Mucosa of descending colon (tissue), 3 donors: ENCODE measurements around the gene ARHGAP26. TPM values are rescaled to one million over a fixed set of nuclear protein-coding genes. Genes with fewer than 3 reads are reported as not detected.

Source experiments
- ATAC-seq: fragments of 200-7000 bp; cut with Tn5 transposase; one replicate; pipeline ENCODE4 v1.9.1; 2020; ENCODE audit warnings: mild to moderate bottlenecking, moderate library complexity
- DNase-seq, 3 donors: peaks; one replicate each; pipeline ENCODE4 v3.0.0-alpha.2; 2020
- H3K36me3 ChIP-seq: fragments of 200-600 bp; one replicate; pipeline ENCODE4 v1.8.0; 2021; ENCODE audit warnings: low read depth, mild to moderate bottlenecking
- H3K4me1 ChIP-seq: fragments of 200-600 bp; one replicate; pipeline ENCODE4 v1.8.0; 2021; ENCODE audit warnings: low read depth, mild to moderate bottlenecking
- H3K4me3 ChIP-seq: fragments of 200-600 bp; one replicate; pipeline ENCODE4 v1.8.0; 2021; ENCODE audit warnings: mild to moderate bottlenecking
- H3K9me3 ChIP-seq: fragments of 200-600 bp; one replicate; pipeline ENCODE4 v1.8.0; 2021; ENCODE audit warnings: mild to moderate bottlenecking
- CTCF ChIP-seq: fragments of 200-600 bp; IDR thresholded peaks from one replicate; pipeline ENCODE4 v1.8.0; 2022; ENCODE audit warnings: antibody characterized with exemption, mild to moderate bottlenecking
- intact Hi-C, 2 donors: fragments of 100-400 bp; cut with DNase I in 1 of 2; cut with micrococcal nuclease in 1 of 2; formaldehyde crosslinking; loops; one replicate each; pipeline versions ENCODE4 v1.11.0 to v1.11.1; 2022; cut with DNase I, micrococcal nuclease
- total RNA-seq, 3 donors: library from RNA; stranded (reverse); fragmentation: NEBNext Ultra II Directional in 2 of 3; extraction: Animal tissue kit (Norgen Biotek cat#: 25700) in 2 of 3; gene quantifications; one replicate each; pipeline versions ENCODE4 v1.2.1 to v1.2.4, GENCODE V29; 2021 to 2023
- donor health status: DM: no; HTN: no; CAD: no; lungs with moderate emphysema.
- donor health status: DM: no; HTN: no; CAD: no.
- donor health status: DM: no; HTN: yes; CAD: no.

The ARHGAP26 gene
- total RNA-seq, 3 donors from 2014 or later, result 52.9 to 96.0 (median 67.8) TPM

- no peaks in the 10 kb centered on the region for H3K36me3 ChIP-seq
- H3K4me1 ChIP-seq, result peaks cover 29% of the 10 kb centered on the region
- H3K4me3 ChIP-seq, result no peak overlapping the region
- intact Hi-C loops, result no loop called here
- ATAC-seq (no peak), DNase-seq (no peak)
- no peaks in the 10 kb centered on the region for H3K9me3 ChIP-seq
- TF ChIP-seq CTCF, result no peak
These were observed 60.8 kb downstream of the ARHGAP26 start for GRCh38 chr5:142831009-142831383.

GRCh38 chr5:142832263-142832662 lies 62.1 kb downstream of the ARHGAP26 start:
- no peaks in the 10 kb centered on the region for H3K36me3 ChIP-seq
- peak; percentile 25 for ATAC-seq
- intact Hi-C loops, result no loop called here
- no peak overlapping the region for H3K4me3 ChIP-seq
- no peak for TF ChIP-seq CTCF
- H3K4me1 ChIP-seq, result peaks cover 24% of the 10 kb centered on the region
- no peak for DNase-seq
- no peaks in the 10 kb centered on the region for H3K9me3 ChIP-seq

- no peak for TF ChIP-seq CTCF
- no peaks in the 10 kb centered on the region for H3K36me3 ChIP-seq
- ATAC-seq (peak; percentile 66), DNase-seq (no peak)
- H3K9me3 ChIP-seq, result no peaks in the 10 kb centered on the region
- intact Hi-C loops, result no loop called here
- H3K4me3 ChIP-seq, result no peak overlapping the region
- peaks cover 20% of the 10 kb centered on the region for H3K4me1 ChIP-seq
These were observed 63.6 kb downstream of the ARHGAP26 start for GRCh38 chr5:142833517-142834449.

GRCh38 chr5:142834504-142834903 lies 64.3 kb downstream of the ARHGAP26 start:
- peak in 1 of 3 donors; percentile 60 for DNase-seq
- Histone ChIP-seq H3K9me3 (no peaks in the 10 kb centered on the region), H3K4me3 (no peak overlapping the region), H3K4me1 (peaks cover 26% of the 10 kb centered on the region), H3K36me3 (no peaks in the 10 kb centered on the region)
- ATAC-seq, result peak; percentile 68
- intact Hi-C loops, result no loop called here
- no peak for TF ChIP-seq CTCF

- ATAC-seq, result no peak
- peaks cover 35% of the 10 kb centered on the region for H3K4me1 ChIP-seq
- H3K4me3 ChIP-seq, result no peak overlapping the region
- no peaks in the 10 kb centered on the region for H3K36me3 ChIP-seq
- intact Hi-C loops, result no loop called here
- no peaks in the 10 kb centered on the region for H3K9me3 ChIP-seq
- no peak for DNase-seq
- no peak for TF ChIP-seq CTCF
These were observed 65.4 kb downstream of the ARHGAP26 start for GRCh38 chr5:142835540-142835939.
